A204.1 (cell line): ENCODE results near the gene TMEM63B.
"Not testable (repeated sequence)": the region's sequence is repeated elsewhere in the genome, so short reads cannot be mapped to it uniquely, and the experiment has no call there.

Experiments used
- FAIRE-seq: peaks from 2 replicates; lab custom pipeline; 2012; peaks lifted over from hg19 to GRCh38; lab: Jason Lieb, UNC

The TMEM63B gene

GRCh38 chr6:44117397-44118128, 9.8 kb upstream of the TMEM63B start:
- no peak for FAIRE-seq

- no peak for FAIRE-seq
These were observed 7.6 kb upstream of the TMEM63B start for GRCh38 chr6:44119704-44120262.

DNA sequence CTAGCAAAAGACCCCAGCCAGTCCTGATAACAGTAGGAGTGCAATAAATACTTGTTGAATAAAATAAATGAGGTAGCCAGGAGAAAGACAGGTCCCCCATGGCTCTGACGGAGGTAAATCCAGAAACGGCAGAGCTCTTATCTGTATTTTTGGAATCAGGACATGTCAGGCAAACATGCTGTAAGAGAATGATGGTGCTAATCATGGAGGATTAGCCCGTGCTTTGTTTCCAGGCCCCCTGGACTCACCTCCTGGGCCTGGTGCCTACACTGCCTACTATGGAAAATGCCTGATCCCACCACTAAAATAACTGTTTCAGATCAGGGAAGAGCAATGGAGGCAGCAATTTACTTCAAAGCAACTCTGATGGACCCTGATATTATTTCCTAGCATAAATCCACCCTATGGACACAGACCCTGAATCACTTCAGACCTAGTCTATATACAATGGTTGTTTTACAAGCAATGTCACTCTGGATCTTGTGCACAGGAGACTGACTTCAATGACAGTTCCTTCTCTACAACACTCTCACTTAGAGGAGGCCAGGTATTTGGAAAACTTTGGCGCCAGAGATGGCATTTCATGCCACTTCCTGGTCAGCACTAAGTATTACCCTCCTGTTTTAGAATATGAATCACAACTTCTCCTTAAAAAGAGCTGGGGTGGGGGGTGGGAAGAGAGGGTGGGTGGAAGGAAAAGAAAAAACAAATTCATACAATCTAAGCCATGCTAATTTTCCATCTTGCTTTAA, 6.5 kb upstream of the TMEM63B start:
- no peak for FAIRE-seq

- FAIRE-seq = no peak
These were observed 4.6 kb upstream of the TMEM63B start for GRCh38 chr6:44122801-44123200.

GRCh38 chr6:44123544-44123943, 3.8 kb upstream of the TMEM63B start:
- FAIRE-seq = no peak

DNA sequence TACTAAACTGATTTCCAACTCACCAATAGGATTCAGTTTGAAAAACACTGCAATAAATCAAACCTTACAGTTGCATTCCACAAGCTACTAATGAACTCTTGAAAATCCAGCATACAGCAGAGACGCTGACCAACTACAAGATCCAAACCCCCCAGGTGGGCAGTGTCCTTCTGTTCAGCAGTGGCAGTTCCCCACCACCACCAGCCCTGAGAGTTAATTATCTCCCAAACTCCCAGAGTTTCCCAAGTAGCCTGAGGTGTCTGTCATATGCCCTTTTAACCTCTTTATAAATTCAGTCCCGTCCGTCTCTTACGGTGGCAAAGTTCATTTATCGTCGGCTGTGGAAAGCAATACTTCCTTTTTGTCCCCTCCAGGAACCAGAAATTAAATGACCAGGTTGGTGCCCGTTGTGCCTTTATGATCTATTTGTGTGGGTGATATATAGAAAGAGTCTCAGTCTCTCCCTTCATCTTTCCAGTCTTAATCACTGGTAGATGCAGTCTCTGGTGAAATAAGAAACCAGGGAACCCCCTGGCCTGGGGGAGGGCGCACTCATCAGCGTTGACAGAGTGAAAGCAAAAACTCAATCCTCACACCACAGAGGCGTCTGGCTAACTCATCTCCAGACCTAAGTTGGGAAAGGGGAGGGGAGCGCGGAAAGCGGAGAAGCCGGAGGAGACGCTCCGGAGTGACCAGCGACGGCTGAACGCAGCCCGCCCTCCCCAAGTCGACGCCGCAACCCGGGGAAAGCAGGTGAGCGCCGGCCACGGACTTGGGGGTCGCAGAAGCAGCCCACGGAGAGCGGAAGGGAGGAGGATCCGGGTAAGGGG, 819 bp upstream of the TMEM63B start:
- no peak for FAIRE-seq

DNA sequence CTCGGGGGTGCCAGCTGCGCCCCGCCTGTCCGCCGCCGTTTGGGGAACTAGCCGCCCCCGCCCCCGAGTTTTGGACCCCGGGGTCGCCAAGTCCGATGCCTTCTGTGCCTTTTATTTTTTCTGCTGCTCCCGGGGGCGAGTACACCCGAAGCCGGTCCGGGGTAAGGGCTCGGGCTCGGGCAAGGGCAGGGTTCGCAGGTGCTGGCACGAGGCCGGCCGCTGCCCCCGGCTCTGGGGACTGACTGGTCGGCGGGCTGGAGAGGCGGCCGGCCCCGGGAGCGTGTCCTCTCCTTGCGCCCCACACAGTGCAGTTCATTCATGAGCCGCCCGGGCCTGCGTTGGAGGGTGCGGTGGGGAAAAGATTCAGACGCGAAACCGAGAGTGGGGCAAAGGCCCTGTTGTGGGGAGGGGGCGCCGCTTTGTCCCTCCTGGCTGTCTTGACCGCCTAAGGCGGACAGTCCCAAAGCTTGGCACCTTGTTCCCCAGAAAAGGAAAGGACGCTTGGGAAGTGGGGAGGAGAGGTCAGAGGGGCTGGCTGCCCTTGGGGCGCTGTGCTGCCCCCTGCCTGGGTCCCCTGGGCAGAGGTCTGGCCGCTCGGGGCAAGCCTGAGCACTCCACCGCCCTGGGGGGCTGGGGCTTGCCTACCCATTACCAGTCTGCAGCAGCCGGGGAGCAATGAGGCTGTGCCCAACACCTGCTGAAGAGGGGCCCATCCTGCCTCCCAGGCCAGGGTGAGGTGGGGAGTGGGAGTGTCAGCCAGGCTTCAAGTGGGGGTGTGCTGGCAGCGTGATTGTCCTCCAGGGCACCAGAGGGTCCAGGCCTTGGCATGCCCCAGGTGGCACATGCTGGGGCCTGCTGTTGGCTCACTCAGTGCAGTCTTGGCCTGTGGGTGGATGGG, 915 bp downstream of the TMEM63B start:
- no peak for FAIRE-seq

DNA sequence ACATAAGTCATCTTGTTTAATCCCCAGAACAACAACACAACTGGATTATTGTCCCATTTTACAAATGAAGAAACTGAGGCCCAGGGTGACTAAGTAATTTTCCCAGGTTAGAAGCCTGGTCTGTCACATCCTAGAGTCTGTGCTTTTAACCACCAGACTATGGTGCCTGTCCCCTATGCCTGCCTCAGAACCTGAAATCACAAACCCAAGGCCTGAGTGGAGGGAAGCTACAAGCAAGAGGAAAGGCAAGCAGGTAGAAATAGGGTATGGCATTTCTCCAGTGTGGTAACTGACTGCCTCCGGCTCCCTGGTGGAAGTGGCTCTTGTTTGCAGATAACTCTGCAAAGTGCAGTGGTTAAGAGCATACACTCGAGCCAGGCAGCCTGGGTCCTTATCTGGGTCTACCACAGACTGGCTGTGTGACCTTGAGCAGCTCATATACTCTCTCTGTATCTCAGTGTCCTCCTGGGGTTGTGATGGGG, 2.5 kb downstream of the TMEM63B start:
- FAIRE-seq = no peak

DNA sequence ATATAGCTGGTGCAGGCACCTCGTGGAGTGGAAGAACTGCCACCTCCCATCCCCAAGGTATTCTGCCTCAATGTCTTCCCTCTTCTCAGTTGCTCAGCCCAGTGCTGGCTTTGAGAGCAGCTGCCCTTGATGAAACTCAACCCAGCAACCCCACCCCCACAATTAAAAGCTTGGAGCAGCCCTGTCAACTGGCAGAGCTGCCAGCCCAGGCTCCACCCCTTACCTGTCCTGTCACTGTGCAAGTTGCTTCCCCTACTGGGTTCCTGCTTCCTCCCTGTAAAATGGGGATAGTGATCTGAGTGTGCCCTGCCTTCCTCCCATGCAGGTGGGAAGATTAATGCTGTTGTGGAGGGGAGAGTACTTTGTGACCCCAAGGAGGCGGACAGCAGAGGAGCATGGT, 4.5 kb downstream of the TMEM63B start:
- FAIRE-seq = no peak

- FAIRE-seq = no peak
These were observed 5.1 kb downstream of the TMEM63B start for GRCh38 chr6:44132476-44132875.

- FAIRE-seq = no peak
These were observed 5.9 kb downstream of the TMEM63B start for GRCh38 chr6:44133003-44133931.

DNA sequence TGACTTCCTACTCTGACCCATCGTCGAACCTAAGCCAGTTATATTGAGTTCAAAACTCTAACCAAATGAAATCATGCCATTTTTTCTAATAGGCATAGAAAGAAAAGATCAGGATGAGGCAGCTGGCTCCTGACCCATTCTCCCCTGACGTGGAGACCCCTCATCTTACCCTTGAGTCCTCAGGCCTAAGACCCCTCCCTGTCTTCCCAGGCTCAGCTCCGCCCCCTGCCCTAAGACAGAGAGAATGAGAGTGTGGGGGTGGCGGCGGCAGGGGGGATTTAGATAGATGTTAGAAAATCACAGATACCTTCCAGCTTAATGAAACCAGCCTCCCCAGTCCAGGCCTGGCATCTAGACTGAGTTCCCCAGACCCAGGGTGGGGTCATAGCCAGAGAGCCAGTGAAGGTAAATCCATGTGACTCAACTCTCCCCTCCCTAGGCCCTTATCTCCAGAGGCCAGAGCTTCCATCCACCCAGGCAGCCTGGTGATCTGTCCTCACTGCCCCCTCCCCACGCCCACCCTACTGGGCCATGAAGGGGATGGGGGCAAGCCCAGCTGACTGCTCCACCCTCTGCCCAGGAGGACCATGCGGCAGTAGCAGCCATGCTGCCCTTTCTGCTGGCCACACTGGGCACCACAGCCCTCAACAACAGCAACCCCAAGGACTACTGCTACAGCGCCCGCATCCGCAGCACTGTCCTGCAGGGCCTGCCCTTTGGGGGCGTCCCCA, 6.8 kb downstream of the TMEM63B start:
- no peak for FAIRE-seq

GRCh38 chr6:44135173-44135758, 7.9 kb downstream of the TMEM63B start:
- FAIRE-seq = no peak

- FAIRE-seq = no peak
These were observed 8.5 kb downstream of the TMEM63B start for GRCh38 chr6:44135875-44136274.

- no peak for FAIRE-seq
These were observed 11.5 kb downstream of the TMEM63B start for GRCh38 chr6:44138717-44139350.

DNA sequence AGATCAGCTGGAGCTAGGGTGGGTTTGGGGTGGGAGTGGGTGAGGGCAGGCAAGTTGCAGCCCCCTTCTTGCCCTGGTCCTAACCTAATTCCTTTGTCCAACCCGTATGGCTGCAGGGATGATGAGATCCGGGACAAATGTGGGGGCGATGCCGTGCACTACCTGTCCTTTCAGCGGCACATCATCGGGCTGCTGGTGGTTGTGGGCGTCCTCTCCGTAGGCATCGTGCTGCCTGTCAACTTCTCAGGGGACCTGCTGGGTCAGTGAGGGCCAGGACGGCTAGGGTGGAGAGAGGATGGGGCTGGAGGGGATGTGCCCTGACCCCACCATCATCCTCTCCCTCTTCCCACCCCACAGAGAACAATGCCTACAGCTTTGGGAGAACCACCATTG, 12.0 kb downstream of the TMEM63B start:
- FAIRE-seq = no peak

DNA sequence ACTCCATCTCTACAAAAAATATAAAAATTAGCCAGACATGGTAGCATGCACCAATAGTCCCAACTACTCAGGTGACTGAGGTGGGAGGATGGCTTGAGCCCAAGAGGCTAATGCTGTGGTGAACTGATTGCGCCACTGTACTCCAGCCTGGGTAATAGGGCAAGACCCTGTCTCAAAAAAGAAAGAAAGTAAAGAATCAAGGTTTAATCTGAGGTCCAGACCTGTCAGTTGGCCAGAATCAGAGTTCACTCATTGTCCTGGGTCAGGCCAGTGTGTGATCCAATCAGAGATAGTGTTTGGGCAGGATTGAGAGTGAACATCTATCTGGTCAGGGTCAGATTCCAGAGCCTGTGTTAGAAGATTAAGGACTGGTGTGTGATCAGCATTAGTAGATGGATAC, 15.5 kb downstream of the TMEM63B start:
- FAIRE-seq = no peak

DNA sequence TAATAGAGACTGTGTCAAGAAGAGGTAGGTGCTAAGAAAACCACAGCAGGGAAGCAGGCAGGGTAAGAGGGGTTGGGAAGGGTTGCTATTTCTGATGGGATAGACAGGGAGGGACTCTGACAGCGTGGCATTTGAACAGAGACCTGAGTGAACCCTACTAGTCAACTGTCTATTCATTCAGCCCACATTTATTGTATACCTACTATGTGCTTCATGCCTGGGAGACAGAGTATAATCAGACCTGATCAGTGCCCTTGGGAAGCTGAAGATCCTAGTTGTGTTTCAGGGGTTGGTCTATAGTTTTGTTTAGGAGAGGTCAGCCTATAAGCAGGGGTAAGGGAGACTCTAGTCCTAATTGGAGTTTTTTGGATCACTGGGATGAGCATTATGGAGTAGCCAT, 16.4 kb downstream of the TMEM63B start:
- FAIRE-seq = no peak

- FAIRE-seq = not testable (repeated sequence)
These were observed 17.2 kb downstream of the TMEM63B start for GRCh38 chr6:44144536-44144935.
